Measurements from ENCODE around the gene RGS3.
"Not testable (repeated sequence)": the region's sequence is repeated elsewhere in the genome, so short reads cannot be mapped to it uniquely, and the experiment has no call there.

RGS3 gene

GRCh38 chr9:113638490-113638889, 175.0 kb downstream of the RGS3 start:
- no peak overlapping the region for H3K9ac ChIP-seq (ENCODE audit: low read depth, low read length)
- no peaks in the 10 kb centered on the region for H3K9me3 ChIP-seq (ENCODE audit: control insufficient read depth, insufficient read depth, low read length)
- H3K4me1 ChIP-seq (ENCODE audit: insufficient read depth, low read length) = peaks cover 23% of the 10 kb centered on the region
- no peaks in the 10 kb centered on the region for H3K36me3 ChIP-seq (ENCODE audit: insufficient read depth, low read length)

- H3K4me1 ChIP-seq (ENCODE audit: insufficient read depth, low read length) = peaks cover 21% of the 10 kb centered on the region
- no peaks in the 10 kb centered on the region for H3K9me3 ChIP-seq (ENCODE audit: control insufficient read depth, insufficient read depth, low read length)
- H3K9ac ChIP-seq (ENCODE audit: low read depth, low read length) = no peak overlapping the region
- H3K36me3 ChIP-seq (ENCODE audit: insufficient read depth, low read length) = no peaks in the 10 kb centered on the region
These were observed 175.4 kb downstream of the RGS3 start for GRCh38 chr9:113638897-113639296.

GRCh38 chr9:113639411-113639970, 176.0 kb downstream of the RGS3 start:
- not testable (repeated sequence) for H3K9ac ChIP-seq (ENCODE audit: low read depth, low read length); H3K36me3 ChIP-seq (ENCODE audit: insufficient read depth, low read length); H3K9me3 ChIP-seq (ENCODE audit: control insufficient read depth, insufficient read depth, low read length)
- peaks cover 15% of the 10 kb centered on the region for H3K4me1 ChIP-seq (ENCODE audit: insufficient read depth, low read length)

- no peaks in the 10 kb centered on the region for H3K9me3 ChIP-seq (ENCODE audit: control insufficient read depth, insufficient read depth, low read length)
- no peaks in the 10 kb centered on the region for H3K36me3 ChIP-seq (ENCODE audit: insufficient read depth, low read length)
- H3K9ac ChIP-seq (ENCODE audit: low read depth, low read length) = no peak overlapping the region
- peaks cover 7% of the 10 kb centered on the region; the same call in 1 of the 2 replicates for H3K4me1 ChIP-seq (ENCODE audit: insufficient read depth, low read length)
These were observed 176.9 kb downstream of the RGS3 start for GRCh38 chr9:113640418-113640817.

- no peak overlapping the region for H3K9ac ChIP-seq (ENCODE audit: low read depth, low read length)
- no peaks in the 10 kb centered on the region for H3K36me3 ChIP-seq (ENCODE audit: insufficient read depth, low read length)
- H3K9me3 ChIP-seq (ENCODE audit: control insufficient read depth, insufficient read depth, low read length) = no peaks in the 10 kb centered on the region
- no peaks in the 10 kb centered on the region for H3K4me1 ChIP-seq (ENCODE audit: insufficient read depth, low read length)
These were observed 177.8 kb downstream of the RGS3 start for GRCh38 chr9:113641100-113641885.

- Histone ChIP-seq H3K36me3 (ENCODE audit: insufficient read depth, low read length) (no peaks in the 10 kb centered on the region), H3K9me3 (ENCODE audit: control insufficient read depth, insufficient read depth, low read length) (no peaks in the 10 kb centered on the region), H3K9ac (ENCODE audit: low read depth, low read length) (no peak overlapping the region), H3K4me1 (ENCODE audit: insufficient read depth, low read length) (no peaks in the 10 kb centered on the region)
These were observed 180.8 kb downstream of the RGS3 start for GRCh38 chr9:113644321-113644720.

GRCh38 chr9:113645227-113645977, 181.9 kb downstream of the RGS3 start:
- Histone ChIP-seq H3K4me1 (ENCODE audit: insufficient read depth, low read length) (peaks cover 5% of the 10 kb centered on the region; the same call in 1 of the 2 replicates), H3K9ac (ENCODE audit: low read depth, low read length) (no peak overlapping the region), H3K36me3 (ENCODE audit: insufficient read depth, low read length) (no peaks in the 10 kb centered on the region), H3K9me3 (ENCODE audit: control insufficient read depth, insufficient read depth, low read length) (no peaks in the 10 kb centered on the region)

GRCh38 chr9:113645978-113646253, 182.4 kb downstream of the RGS3 start:
- Histone ChIP-seq H3K36me3 (ENCODE audit: insufficient read depth, low read length) (no peaks in the 10 kb centered on the region), H3K9me3 (ENCODE audit: control insufficient read depth, insufficient read depth, low read length) (no peaks in the 10 kb centered on the region), H3K4me1 (ENCODE audit: insufficient read depth, low read length) (peaks cover 10% of the 10 kb centered on the region; the same call in 1 of the 2 replicates), H3K9ac (ENCODE audit: low read depth, low read length) (no peak overlapping the region)

GRCh38 chr9:113646491-113646890, 183.0 kb downstream of the RGS3 start:
- no peaks in the 10 kb centered on the region for H3K36me3 ChIP-seq (ENCODE audit: insufficient read depth, low read length)
- peaks cover 11% of the 10 kb centered on the region; the same call in 1 of the 2 replicates for H3K4me1 ChIP-seq (ENCODE audit: insufficient read depth, low read length)
- no peaks in the 10 kb centered on the region for H3K9me3 ChIP-seq (ENCODE audit: control insufficient read depth, insufficient read depth, low read length)
- H3K9ac ChIP-seq (ENCODE audit: low read depth, low read length) = no peak overlapping the region
